Epidermal melanocyte (primary cell): ENCODE results near the gene FRG1.
"Not testable (repeated sequence)": the region's sequence is repeated elsewhere in the genome, so short reads cannot be mapped to it uniquely, and the experiment has no call there.

Experiments used
- DNase-seq: peaks from one replicate; pipeline ENCODE4 v3.0.0; 2011; ENCODE audit warnings: low spot score; ENCODE audit not compliant: insufficient read length

The FRG1 gene

DNA sequence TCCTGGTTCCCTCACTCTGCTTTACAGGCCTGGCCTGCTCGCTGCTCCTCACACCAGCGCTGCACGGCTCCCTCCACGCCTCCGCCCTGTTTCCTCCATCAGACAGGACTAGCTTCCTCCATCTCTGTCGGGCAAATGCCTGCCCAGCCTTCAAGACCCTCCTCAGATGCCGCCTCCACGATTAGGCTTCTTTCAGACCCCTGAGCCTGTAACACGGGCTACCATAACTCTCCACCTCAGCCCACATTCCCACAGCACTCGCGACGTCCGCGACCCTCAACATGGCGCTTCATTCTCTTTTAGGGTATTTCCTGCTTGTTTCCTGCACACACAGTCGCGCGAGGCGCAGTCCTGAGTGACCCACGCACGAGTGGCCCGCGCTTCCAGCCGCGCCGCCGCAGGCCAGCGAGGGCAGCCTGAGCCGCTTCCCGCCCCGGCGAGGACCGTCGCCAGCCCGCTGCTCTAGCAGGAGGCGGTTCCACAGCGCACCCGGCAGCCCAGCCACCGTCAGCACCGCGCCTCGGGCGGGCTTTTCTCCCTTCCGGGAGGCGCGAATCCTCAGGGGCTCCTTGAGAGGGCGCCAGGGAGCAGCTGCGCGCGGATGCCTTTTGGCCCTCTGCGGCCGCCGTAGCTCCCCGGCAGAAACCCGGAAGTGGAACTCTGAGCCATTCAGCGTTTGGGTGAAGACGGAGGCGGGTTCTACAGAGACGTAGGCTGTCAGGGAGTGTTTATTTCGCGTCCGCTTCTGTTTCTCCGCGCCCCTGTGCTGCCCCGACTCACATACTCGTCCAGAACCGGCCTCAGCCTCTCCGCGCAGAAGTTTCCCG lies at the start of gene FRG1:
Gene FRG1, plus strand, starts transcription at position 695 of the 827 bp plus-strand sequence. CDS start 138 bp downstream, outside the sequence.
- DNase-seq, result peak; percentile 68

DNA sequence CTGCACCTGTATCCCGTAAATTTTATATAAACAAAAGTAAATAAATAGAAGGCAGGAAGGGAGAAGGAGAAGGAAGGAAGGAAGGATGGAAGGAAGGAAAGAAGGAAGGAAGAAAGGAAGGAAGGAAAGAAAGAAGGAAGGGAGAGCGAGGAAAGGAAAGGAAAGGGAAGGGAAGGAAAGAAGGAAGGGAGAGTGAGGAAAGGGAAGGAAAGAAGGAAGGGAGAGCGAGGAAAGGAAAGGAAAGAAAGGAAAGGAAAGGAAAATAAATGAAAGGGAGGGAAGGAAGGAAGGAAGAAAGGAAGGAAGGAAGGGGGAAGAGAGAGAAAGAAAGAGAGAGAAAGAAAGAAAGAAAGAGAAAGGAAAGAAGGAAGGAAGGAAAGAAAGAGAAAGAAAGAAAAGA lies 43.0 kb upstream of the FRG1 start:
- DNase-seq, result no peak

DNA sequence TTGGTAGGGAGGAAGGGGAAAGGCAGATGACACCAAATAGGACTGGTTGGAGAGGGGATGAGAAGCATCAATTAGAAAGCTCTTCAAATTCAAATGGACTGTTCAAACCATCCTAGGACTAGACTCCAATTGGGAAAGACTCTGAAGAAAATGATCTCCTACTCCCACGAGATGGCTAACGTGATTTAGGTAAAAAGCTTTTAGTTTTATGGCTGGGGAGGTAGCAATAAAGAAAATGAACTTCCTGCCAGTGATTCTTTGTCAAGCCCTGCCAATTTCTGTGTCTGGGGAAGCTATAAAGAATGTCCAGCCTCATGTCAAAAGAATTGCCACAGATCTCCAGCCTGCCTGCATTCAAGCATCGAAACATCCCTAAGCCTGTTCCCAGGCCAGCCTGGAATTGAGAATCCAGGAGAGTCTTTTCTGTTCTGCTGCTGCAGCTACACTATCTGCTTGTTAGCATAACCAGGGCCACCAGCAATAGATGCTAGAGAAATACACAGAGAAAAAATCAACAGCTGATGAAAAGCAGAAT lies 41.1 kb upstream of the FRG1 start:
- not testable (repeated sequence) for DNase-seq

DNA sequence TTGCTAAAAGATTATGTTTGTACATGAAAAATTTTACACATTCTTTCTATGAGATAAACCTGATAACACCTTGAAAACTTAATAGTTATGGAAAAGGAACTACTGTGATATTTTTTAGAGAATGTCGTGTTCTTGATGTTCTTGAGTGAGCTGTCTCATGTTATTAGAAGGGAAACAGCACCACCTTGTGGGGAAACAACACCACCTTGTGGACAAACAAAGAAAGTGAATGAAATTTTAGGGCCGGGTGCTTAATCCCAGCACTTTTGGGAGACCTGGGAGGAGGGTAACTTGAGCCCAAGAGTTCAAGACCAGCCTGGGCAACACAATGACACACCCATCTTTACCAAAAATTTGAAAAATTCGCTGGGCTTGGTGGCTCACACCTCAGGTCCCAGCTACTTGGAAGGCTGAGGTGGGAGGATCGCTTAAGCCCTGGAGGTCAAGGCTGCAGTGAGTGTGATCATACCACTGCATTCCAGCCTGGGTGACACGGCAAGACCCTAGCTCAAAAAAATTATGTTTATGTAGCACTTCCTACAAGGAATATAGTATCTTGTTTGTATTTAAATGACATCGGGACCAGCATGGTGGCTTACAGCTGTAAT lies 36.1 kb upstream of the FRG1 start:
- DNase-seq, result peak; percentile 33

DNA sequence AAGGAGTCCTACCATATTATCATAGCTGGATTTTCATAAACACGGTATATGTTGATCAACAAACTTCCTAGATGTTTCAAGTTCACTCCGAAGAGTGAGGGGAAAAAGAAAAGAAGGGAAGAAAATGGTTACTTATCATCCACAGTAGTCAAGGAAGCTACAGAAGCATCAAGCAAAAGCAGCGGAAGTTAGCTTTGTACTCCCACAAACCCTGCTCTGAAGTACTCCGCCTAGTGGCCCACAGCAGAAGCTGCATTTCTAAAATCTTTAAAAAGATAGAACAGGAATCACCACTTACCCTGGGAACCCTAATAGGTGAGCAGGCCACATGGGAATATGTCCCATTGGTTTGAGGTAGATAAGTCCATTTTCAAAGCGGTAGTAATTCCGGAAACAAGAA lies 28.5 kb upstream of the FRG1 start:
- DNase-seq, result no peak

DNA sequence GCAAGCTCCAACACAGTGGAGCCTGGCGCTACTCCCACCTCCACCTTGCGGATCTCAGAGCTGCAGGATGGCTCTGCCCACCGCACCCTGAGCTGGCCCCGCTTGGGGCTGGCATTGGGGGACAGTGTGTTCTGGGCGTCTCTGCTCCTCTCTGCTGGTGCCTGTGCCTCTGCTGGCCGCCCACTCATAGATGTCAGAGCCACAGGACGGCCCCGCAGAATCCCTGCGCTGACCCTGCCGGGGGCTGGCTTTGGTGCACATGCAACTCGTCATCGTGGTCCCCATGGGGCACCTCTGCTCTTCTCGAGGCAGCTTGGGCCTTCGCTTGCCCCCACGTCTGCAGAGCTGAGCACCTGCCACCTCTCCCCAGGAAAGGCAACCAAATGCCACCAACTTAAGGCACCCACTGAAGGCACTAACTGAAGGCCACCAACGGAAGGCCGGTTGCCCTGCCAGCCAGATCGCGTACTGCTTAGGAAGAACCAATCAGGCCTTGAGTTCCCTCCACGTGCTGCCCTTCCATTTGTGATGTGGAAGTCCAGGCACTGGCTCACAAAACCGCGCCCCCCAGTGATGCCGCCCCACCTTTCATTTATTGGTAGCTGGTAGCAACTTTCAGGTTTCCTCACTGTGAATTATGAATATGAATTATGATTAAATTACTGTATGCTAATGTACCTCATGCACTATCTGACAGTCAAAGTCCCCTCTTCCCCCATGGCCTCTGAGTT lies 23.3 kb upstream of the FRG1 start:
- no peak for DNase-seq

DNA sequence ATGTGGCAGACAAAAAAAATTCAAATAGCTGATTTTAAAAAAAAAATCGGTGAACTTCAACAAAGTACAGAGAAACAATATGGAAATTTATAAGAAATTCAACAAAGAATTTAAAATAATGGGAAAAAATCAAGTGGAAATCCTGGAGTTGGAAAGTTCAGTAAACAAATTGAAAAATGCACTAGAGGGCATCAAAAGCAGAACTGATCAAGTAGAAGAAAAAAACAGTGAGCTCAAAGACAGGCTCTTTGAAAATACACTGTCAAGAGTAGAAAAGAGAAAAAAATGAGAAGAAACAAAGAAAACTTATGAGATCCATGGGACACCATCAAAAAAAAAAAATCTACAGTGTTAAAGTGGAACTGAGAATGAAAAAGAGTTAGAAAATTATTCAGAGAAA lies 19.6 kb upstream of the FRG1 start:
- DNase-seq, result no peak

DNA sequence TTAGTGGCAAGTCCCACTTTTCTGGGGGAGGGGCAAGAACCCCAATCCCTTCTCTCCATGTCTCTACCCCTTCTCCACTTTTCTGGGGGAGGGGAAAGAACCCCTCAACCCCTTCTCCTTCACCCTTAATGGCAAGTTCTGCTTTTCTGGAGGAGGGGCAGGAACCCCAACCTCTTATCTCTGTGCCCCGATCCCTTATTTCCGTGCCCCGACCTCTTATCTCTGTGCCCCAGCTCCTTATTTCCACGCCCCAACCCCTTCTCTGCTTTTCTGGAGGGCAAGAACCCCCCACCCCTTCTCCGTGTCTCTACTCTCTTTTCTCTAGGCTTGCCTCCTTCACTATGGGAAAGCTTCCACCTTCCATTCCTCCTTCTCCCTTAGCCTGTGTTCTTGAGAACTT lies 13.9 kb upstream of the FRG1 start:
- DNase-seq, result not testable (repeated sequence)

DNA sequence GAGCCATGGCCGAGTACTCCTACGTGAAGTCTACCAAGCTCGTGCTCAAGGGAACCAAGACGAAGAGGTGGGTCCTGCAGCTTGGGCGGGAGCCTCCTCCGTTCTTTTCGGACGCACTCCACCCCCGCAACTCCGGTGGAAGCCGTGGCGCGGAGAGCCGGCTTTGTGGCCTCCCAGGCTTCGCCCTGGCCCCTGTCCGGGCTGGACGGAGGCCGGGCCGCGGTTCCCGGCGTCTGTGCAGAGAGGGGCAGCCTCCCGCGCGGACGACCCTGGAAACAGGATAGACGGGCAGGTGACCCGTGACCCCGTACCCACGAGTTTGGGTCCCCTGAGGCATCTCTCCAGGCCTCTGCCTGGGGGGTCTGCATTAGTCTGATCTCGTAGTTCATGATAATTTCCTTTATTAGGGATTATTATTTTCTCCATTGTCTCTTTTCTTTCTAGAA lies 356 bp downstream of the FRG1 start:
- no peak for DNase-seq

DNA sequence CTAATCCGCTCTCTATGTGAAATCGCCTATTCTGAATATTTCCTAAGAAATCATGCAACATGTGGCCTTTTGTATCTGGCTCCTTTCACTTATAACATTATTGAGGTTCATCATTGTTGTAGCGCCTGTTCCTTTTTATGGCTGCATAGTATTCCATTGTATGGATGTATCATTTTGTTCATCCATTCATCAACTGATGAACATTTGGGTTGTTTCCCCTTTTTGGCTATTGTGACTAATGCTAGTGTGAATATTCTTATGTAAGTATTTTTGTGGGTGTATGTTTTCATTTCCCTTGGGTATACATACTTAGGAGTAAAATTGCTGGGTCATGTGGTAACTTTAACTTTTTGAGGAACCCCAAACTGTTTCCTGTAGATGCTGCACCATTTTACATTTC lies 1.7 kb downstream of the FRG1 start:
- not testable (repeated sequence) for DNase-seq

DNA sequence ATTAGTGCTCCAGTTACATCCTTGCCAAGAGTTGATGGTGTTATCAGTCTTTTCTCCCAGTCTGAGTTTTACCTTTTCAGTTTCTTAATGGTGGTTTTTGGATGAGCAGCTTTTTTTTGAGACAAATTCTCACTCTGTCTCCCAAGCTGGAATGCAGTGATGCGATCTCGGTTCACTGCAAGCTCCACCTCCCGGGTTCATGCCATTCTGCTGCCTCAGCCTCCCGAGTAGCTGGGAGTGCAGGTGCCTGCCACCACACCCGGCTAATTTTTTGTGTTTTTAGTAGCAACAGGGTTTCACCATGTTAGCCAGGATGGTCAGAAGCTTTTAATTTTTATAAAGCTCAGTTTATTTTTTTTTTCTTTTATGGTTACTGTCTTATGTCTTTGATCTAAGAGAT lies 3.4 kb downstream of the FRG1 start:
- not testable (repeated sequence) for DNase-seq

DNA sequence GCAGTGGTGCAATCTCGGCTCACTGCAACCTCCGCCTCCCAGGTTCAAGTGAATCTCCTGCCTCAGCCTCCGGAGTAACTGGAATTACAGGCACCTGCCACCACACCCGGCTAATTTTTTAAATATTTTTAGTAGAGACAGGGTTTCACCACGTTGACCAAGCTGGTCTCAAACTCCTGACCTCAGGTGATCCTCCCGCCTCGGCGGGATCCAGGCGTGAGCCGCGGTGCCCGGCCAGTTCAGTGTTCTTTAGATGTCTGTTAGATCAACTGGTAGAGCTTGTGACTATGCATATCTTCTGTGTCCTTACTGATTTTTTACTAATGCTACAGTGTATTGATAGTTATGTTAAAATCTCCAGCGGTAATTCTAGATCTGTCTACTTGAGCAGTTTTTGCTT lies 6.2 kb downstream of the FRG1 start:
- DNase-seq, result not testable (repeated sequence)

DNA sequence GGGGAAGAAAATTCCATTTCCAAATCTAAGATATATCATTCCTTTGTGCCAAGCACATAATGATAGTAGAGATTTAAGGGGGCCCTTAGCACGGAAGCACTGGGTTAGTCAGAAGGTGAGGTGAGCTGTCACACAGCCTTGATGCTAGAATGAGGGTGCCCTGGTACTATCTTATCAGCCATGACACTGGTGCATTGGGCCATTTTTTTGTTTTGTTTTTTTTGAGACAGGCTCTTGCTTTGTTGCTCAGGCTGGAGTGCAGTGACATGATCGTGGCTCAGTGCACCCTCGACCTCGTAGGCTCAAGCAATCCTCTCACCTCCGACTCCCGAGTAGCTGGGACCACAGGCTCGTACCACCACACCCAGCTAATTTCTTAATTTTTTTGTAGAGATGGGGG lies 7.8 kb downstream of the FRG1 start:
- not testable (repeated sequence) for DNase-seq

DNA sequence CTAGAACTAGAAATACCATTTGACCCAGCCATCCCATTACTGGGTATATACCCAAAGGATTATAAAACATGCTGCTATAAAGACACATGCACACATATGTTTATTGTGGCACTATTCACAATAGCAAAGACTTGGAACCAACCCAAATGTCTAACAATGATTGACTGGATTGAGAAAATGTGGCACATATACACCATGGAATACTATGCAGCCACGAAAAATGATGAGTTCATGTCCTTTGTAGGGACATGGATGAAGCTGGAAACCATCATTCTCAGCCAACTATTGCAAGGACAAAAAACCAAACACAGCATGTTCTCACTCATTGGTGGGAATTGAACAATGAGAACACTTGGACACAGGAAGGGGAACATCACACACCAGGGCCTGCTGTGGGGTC lies 28.6 kb downstream of the FRG1 start:
- DNase-seq, result not testable (repeated sequence)

DNA sequence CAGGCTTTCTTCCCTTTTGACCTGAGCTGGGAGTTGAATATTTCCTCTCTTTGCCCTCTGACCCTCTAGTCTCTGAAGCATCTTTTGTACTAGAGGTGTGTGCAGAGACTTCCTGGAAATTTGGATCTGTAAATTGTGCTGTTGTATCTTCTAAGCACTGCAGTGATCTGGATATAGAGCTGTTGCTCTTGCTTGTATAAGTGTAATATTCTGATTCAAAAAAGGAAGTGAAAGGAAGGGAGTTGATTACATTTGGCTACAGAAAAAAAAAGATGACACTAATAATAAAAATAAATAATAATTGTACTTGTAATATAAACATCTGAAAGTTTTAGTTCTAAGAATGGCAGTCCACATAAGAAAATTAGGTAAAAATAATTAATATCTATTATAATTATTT lies 33.0 kb downstream of the FRG1 start:
- no peak for DNase-seq

DNA sequence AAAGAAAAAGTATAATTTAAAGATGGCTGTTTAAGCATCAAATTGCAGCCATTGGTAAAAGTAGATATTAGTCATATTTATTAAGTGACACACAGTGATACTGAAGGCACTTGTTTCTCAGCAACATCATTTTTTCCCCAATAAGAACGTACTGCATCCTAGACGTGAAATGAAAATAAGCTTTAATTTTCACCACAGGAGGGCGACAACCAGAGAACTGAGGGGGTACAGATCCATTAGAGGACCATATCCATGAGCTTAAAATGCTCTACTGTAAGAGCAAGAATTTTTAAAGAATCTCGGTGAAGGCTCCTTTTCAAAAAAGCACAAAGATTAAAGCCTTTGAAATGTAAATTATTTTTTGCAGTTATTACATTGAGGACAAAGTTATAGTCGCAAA lies 33.4 kb downstream of the FRG1 start:
- no peak for DNase-seq

DNA sequence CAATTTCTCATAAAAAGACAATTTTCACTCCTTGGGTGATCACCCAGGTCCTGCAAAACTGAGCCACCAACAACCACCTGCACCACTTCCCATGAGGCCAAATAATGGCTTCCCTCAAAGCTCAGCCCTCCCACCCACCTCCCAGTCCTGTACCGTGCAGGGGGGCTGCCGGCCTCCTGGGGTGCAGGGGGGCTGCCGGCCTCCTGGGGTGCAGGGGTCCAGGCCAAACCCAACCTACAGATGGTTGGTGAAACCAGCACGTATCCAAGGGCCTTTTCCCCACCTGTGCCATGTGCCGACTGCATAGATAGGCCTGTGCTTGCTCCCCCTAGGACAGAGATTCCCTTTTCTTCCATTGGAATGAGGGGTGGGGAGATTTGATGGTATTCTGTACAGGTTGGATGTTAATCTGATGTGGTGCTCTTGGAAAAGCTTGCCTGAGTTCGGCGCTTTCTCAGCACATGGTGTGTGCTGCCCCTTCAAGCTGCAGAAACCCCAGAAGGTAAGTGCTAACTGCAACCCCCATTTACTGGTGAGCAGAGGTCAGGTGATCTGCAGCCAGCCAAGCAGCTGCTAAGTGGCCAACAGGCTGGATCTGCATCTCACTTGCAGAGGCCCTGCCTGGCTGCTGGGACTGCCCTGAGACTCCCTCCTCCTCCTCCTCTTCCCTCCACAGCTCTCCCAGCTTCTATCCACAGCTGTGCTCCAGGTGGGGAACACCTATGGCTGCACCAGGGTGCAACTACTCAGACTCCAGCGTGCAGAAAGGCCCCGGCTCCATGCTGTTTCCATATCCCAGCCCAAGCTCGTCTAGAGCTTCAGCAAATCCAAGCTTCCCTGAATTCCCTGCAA lies 38.8 kb downstream of the FRG1 start:
- no peak for DNase-seq

DNA sequence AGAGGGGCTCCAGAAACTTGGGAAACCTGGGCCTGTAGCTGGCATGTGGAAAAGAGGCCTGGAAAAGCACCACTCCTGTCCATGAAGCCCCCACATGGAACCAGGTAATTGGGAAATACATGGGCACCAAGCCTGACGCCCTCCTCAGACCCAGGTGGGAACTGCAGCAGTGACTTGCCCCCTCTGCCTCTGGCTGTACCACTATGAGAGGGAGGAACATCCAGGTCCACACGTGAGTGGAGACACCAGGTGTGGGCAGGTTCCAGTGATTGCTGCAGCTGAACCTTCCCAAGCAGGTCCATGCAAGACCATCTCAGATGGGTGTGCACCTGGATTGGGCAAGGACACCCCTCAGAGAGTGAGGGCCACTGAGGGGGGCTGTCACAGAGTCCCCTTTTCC lies 39.6 kb downstream of the FRG1 start:
- DNase-seq, result not testable (repeated sequence)

DNA sequence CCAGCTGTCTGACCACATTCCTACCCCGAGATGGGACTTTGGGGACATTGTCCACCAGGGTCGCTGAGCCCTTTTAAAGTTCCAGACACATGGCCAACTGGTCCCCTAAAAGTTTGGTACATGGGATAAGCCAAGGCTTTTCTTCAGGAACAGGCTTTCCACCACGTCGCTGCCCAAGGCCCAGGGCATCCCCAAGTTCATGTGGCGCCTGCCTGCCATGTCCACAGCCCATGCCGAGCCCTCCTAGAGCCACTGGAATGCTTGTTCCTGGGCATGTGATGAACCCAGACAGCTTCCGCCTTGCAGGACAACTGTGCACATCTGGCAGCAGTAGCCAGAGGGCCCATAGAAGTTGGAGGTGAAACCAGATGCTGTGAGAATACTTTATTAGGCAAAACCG lies 41.3 kb downstream of the FRG1 start:
- DNase-seq, result no peak

DNA sequence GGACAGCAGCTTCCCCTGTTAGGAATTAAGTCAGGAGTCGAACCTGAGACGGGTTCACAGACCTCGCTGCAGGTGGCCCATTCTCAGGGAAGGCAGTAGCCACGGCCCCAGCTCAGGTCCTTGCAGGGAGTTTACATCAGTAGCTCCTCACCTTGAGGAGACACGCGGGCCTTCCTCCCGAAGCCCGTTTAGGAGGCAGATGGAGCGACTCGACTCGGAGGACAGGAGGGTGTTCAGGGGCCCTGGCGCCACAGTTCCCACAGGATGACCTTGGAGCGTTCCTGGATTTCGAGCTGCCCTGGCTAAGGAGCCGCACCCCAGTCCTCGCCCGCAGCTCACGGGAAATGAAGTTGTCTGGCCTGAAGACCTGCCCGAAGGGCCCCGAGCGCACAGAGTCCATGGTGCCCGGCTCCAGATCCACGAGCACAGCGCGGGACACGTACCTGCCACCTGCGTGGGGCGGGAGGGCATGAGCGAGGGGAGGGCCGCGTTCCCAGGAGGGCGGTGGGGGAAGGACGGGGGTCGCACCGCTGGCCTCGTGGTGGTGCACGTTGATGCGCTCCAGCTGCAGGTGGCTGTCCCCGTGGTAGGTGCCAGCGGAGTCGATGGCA lies 43.3 kb downstream of the FRG1 start:
- not testable (repeated sequence) for DNase-seq

DNA sequence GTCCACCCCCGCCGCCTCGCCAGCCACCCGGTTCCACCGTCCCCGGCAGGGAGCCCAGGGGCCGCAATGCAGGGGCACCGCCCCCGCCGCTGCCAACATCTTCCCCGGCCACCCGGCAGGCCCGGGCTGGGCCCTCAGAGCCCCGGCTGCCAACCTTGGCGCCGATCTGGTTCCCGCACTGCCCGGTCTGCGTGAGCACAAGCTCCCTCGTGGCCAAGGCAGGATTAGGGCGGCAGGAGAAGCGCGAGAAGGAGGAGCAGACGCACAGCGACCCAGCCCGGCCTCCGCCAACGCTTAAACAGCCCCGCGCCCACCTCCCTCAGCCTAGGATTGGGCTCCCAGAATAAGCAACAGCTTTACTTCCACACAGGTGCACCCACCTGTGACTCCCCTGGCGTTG lies 44.0 kb downstream of the FRG1 start:
- DNase-seq, result not testable (repeated sequence)
